DND-41 (cell line): ENCODE results near the gene FDCSP.

Experiments used
- CTCF ChIP-seq: IDR thresholded peaks from 2 replicates; pipeline ENCODE4 v1.5.1; 2012; ENCODE audit warnings: borderline replicate concordance, low read length, moderate library complexity, mild to moderate bottlenecking; ENCODE audit not compliant: poor library complexity, severe bottlenecking; ENCODE audit errors: extremely low read depth
- EZH2 ChIP-seq: IDR thresholded peaks from 3 replicates; pipeline ENCODE4 v1.6.1; 2012; ENCODE audit warnings: borderline replicate concordance, low read depth, mild to moderate bottlenecking, moderate library complexity, low read length, inconsistent platforms; ENCODE audit not compliant: severe bottlenecking

GRCh38 chr4:70239131-70239883, 13.4 kb downstream of the FDCSP start:
- TF ChIP-seq CTCF (no peak), EZH2 (no peak)
